HG02981 (cell line): ENCODE data around the gene MAP1B.

ENCODE experiments used
- ATAC-seq: cut with Tn5 transposase; IDR thresholded peaks from one replicate; pipeline ENCODE4 v1.9.1; 2021; ENCODE audit warnings: mild to moderate bottlenecking, moderate library complexity; ENCODE audit not compliant: unreplicated experiment

Gene MAP1B

GRCh38 chr5:72244862-72245371 lies 137.6 kb downstream of the MAP1B start:
- peak; percentile 92 for ATAC-seq

DNA sequence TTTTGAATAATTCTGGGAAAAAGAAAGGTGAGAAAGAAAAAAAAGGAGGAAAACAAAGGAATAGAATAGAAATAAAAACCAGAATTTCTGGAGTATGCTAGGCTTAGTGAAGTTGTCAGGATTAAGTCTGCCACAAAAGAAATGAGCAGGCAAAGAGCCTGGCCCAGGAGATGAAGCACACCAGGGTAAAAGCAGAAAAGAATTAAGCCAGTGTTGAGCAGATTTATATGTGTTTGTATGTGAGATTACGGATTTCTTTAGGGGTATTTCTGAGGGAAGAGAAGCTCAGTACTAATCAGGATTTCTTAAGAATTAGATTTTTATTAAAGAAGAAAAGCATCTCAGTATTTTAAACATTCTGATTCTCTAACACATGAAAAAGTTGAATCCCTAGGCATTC lies 138.3 kb downstream of the MAP1B start:
- no peak for ATAC-seq

- ATAC-seq: no peak
Observed at GRCh38 chr5:72245951-72246532, 138.8 kb downstream of the MAP1B start.

DNA sequence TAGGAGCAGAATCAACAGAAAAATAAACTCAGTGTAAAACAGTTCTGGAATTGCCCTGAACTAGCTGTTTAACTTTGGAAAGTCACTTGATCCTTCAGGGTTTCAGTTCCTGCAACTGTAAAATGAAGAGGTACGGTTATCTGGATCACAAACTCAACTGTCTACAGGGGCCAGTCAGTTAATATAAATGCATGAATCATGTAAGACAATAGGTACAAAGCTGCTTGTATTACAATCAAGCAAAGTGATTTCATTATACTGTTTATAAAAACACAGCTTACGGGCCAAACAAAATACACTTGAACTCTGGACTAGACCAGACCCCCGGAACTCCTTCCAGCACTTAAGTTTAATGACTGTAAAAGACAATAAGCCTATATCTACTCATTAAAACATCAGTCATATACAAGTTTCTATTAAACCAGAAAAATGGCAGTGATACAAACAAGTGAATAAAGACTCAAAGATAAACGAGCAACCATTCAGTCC lies 139.7 kb downstream of the MAP1B start:
- no peak for ATAC-seq

DNA sequence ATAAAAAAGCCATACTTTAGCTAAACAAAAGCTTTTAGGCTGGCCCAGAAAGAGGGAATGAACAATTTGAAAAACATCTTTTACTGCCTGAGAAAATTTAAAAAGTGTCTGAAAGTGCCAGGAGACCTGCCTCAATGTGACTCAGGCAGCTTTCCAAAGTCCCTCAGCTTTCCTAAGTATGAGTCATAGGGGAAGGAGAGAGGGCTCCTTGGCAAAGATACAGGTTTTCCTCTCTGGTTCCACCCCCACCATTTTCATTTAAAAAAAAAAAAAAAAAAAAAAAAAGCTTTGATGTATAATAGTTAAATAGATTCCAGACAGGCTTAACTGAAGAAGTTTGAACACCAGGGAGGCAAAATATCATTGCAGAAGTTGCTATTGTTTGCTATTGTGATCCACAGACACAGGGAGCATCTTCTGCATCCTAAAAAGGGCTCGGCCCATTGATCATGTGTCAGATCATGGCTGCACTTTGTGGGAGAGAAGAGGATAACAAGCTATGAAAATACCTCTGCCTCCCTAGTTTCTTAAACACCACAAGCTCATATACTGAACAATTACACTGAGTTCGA lies 141.2 kb downstream of the MAP1B start:
- ATAC-seq: no peak

GRCh38 chr5:72251386-72251785 lies 144.1 kb downstream of the MAP1B start:
- no peak for ATAC-seq

DNA sequence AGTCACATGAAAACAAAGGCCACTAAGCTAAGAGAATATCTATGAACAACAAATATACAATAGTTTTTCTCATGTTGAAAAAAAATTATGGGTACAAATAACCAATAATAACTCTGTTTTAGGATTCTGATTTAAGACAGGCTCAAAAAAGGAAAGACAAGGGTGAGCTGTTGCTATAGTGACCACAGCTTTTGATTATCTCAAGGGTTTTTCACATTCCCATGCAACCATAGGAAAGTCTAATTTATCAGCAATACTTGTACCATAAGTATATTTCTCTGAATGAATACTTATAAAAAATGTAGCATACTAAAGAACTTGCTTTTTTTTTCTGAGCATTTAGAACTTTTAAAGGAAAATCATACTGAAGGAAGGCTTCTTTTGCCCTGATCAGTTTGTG lies 144.7 kb downstream of the MAP1B start:
- ATAC-seq: no peak

DNA sequence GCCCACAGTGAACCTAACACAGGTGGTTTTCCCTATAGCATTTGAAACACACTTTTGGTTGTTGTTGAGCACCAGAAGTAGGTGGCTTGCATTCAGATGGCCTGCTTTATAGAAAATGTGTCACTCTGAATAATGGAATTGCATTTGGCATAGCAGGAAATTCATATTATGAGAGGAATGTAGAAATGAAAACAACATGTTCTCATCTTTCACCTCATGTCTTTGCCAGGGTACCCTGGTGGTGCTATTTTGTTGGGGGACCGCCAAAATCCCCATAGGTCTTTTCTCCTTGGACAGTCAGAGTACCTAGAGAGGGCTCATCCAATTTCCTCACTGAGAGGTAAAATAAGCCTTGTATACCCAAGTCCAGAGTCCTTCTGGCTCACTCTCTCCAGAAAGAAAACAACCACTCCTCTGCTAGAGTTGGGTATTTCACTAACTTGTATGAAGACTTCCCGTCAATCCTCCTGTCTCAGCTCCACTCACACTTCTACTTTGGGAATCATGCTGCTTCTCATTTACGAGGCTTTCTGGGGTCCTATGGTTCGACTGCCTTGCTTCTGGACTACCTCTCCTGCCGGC lies 145.4 kb downstream of the MAP1B start:
- ATAC-seq: no peak

- ATAC-seq: no peak
Observed at GRCh38 chr5:72255237-72255636, 148.0 kb downstream of the MAP1B start.

- ATAC-seq: no peak
Observed at GRCh38 chr5:72255670-72256069, 148.4 kb downstream of the MAP1B start.

- no peak for ATAC-seq
Observed at GRCh38 chr5:72256536-72256935, 149.3 kb downstream of the MAP1B start.
